HG03196 (cell line): ENCODE results near the gene HPGDS.

Experiments
- ATAC-seq: cut with Tn5 transposase; IDR thresholded peaks from one replicate; pipeline ENCODE4 v1.9.1; 2021; ENCODE audit not compliant: unreplicated experiment

The HPGDS gene

GRCh38 chr4:94262163-94263016 is 80.2 kb downstream of the HPGDS start:
- no peak for ATAC-seq

GRCh38 chr4:94256828-94257227 is 85.8 kb downstream of the HPGDS start:
- ATAC-seq = no peak

- ATAC-seq = no peak
Observed at GRCh38 chr4:94256144-94256783, 86.4 kb downstream of the HPGDS start.

GRCh38 chr4:94253036-94253435 is 89.6 kb downstream of the HPGDS start:
- ATAC-seq = no peak

- no peak for ATAC-seq
Observed at GRCh38 chr4:94251094-94251493, 91.5 kb downstream of the HPGDS start.
